B cell (primary cell): ENCODE results near the gene NDUFAF2.

ENCODE experiments used
- CTCF ChIP-seq: fragments of 200-600 bp; IDR thresholded peaks from one replicate; pipeline ENCODE4 v1.8.0; 2022; ENCODE audit warnings: antibody characterized with exemption, mild to moderate bottlenecking
- EZH2 ChIP-seq: IDR thresholded peaks from 2 replicates; pipeline ENCODE4 v1.6.1; 2012; ENCODE audit warnings: borderline replicate concordance, low read depth, mild to moderate bottlenecking, moderate library complexity, low read length; ENCODE audit not compliant: insufficient read depth, poor library complexity, severe bottlenecking

- no peak for TF ChIP-seq CTCF
- no peak for TF ChIP-seq EZH2
Observed at GRCh38 chr5:61142811-61143210, 197.8 kb downstream of the NDUFAF2 start.
